ENCODE measurements around the gene IRAK3. TPM values are rescaled to one million over a fixed set of nuclear protein-coding genes. Genes with fewer than 3 reads are reported as not detected.
A peak's percentile ranks its signal among the peaks of the same experiment; 100 is the strongest.
"Not testable (repeated sequence)": the region's sequence is repeated elsewhere in the genome, so short reads cannot be mapped to it uniquely, and the experiment has no call there.

The IRAK3 gene
- total RNA-seq, 2 donors from 2014 or later: 11.9 to 16.7 TPM

DNA sequence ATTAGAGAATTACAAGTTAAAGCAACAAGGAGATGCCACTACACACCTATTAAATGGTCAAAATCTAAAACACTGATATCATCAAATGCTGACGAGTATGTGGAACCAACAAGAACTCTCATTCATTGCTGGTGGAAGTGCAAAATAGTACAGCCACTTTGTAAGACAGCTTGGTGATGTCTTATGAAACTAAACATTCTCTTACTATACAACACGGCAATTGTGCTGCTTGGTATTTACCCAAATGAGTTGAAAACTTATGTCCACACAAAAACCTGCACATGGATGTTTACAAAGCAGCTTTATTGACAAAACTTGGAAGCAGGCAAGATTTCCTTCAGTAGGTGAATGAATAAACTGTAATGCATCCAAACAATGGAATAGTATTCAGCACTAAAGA lies 22.5 kb upstream of the IRAK3 start:
- DNase-seq: no peak
- intact Hi-C loops (cut with DNase I): loop anchor here in 1 of 2 donors (10.0 kb wide), 1 partner anchor 138 kb away; the partner anchor contains the start of gene HELB
- ATAC-seq: no peak

DNA sequence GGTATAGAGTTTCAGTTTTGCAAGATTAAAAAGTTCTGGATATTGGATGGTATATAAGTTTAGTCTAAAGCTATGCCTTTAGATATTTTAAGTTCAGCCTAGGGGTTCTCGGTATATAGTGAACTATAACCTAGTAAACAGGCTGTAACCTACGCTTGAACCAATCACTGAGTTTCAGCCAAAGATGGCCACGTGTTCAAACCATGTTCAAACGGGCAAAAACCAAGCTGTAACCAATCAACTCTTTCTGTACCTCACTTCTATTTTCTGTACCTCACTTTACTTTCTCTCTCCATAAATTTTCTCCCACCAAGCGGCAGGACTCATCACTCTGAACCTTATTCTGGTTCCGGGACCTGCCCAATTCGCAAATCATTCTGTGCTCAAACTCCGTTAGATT lies 20.6 kb upstream of the IRAK3 start:
- ATAC-seq (no peak), DNase-seq (no peak)
- intact Hi-C loops (cut with DNase I): loop anchor here in 1 of 2 donors (10.0 kb wide), 1 partner anchor 136 kb away; the partner anchor contains the start of gene HELB

DNA sequence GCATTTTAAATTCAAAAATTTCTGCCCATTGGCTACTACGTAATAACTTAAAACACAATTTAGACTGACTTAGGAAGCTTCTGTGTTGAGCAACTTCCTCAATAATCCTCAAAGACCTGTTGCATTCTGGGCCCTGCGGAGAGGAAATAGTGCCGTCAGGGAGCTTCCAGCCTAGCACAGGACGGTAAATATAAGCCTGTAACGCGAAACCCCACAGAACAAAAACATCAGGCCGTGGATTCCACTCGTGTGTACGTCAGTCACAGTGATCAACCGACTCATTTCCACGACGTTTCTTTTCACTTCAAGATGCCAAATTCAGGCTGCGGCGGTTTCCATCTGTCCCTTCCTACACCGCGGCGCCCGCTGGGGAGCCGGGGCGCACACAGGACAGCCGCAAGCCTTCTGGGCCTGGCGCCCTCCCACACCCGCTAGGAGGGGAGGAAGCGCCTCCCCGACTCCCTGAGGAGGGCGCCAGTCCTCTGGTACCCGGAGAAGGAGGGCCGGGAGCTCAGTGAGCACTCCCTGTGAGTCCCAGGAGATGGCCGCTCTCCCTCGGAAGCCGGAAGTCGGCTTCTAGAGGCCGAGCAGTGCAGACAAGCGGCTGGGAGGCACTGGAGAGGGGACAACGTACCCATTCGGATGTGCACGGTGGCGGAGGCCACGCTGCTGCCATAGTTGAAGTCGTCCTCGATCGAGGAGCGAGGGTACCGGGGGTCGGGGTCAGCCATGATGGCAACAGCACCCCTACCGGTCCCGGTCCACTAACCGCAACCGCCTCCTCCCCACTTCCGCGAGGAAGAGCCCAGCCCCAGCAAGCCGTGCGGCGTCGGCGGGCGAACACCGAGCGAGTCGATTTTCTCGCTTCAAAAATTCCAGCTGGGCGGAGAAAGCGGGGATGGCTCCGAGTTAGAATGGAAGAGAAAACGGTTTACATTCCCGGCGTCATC lies 19.5 kb upstream of the IRAK3 start, which contains the start of gene TMBIM4:
TMBIM4 (minus strand) TSS at position 776 of the 950 bp plus-strand sequence; CDS start at position 731, 45 bp downstream.
- DNase-seq: peak; percentile 92
- intact Hi-C loops (cut with DNase I): loop anchor here (10.0 kb wide), 2 partner anchors 65 to 135 kb away; partner anchors contain the start of gene HELB (in 1 of the 2)
- ATAC-seq: peak; percentile 97

DNA sequence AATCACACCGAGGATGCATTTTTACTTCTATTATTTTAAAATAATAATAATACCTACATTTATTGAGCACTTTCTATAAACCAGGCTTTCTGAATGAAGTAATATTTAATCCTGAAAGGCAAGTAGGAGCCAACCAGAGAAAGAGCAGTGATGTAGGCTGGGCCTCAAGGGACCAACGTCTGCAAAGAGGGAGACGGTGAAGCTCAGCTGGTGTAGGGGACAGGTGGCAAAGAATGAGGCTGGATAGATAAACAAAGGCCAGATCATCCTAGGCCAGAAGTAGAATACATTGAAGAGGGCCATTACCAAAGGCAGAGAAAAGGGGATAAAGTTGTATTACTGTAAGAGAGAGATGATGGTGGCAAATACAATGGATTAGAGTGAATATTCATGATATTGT lies 18.4 kb upstream of the IRAK3 start:
- intact Hi-C loops (cut with DNase I): loop anchor here in 1 of 2 donors (10.0 kb wide), 1 partner anchor 64 kb away; no protein-coding TSS in a partner anchor
- no peak for ATAC-seq

DNA sequence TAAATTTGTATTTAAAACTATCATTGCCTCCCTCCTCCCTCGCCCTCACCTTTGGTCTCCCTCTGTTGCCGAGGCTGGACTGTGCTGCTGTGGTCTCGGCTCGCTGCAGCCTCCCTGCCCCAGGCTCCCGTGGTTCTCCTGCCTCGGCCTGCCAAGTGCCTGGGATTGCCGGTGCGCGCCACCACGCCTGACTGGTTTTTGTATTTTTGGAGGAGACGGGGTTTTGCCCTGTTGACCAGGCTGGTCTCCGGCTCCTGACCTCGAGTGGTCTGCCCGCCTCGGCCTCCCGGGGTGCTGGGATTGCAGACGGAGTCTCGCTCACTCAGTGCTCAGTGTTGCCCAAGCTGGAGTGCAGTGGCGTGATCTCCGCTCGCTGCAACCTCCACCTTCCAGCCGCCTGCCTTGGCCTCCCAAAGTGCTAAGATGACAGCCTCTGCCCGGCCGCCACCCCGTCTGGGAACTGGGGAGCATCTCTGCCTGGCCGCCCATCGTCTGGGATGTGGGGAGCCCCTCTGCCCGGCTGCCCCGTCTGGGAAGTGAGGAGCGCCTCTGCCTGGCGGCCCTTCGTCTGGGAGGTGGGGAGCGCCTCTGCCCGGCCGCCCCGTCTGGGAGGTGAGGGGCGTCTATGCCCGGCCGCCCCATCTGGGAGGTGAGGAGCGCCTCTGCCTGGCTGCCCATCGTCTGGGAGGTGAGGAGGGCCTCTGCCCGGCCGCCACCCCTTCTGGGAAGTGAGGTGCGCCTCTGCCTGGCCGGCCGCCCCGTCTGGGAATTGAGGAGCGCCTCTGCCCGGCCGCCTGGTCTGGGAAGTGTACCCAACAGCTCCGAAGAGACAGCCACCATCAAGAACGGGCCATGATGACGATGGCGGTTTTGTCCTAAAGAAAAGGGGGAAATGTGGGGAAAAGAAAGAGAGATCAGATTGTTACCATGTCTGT lies 14.4 kb upstream of the IRAK3 start:
- intact Hi-C loops (cut with DNase I): loop anchor here in 1 of 2 donors (10.0 kb wide), 1 partner anchor 60 kb away; no protein-coding TSS in a partner anchor
- not testable (repeated sequence) for DNase-seq, ATAC-seq

More for the DNA sequence above, 18.4 kb upstream of the IRAK3 start:
- DNase-seq: no peak

DNA sequence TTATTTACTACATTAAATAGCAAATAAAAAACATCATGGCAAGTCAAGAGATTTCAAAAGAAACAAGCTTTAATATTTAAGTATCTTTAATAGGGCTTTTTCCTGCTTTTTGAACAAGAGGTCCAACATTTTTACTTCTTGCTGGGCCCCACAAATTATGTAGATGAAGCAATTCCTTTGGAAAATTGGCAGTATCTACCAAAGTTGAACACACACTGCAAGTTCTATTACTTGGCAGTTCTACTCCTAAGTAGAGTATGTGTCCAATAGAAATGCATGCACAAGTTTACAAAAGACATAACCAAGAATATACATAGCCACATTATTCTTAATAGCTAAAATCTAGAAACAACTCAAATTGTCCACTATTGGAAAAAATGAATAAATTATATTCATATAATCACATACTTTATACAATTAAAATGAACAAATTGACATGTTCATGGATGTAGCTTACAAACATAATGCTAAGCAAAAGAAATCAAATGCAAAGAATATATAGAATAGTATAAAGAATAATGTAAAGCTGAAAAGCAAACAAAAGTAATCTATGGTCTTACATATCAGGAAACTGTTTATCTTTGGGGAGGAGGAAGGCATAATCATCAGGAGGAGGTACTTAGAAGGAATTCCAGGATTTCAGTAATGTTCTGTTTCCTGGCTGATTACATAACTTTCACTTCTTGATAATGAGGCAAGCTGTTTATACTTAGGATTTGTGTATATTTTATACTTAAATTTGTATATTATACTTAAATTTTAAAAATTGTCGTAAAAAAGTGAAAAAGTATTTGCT lies 12.7 kb upstream of the IRAK3 start:
- ATAC-seq: peak; percentile 57 to 68
- intact Hi-C loops (cut with DNase I): loop anchor here in 1 of 2 donors (10.0 kb wide), 1 partner anchor 58 kb away; no protein-coding TSS in a partner anchor
- no peak for DNase-seq

DNA sequence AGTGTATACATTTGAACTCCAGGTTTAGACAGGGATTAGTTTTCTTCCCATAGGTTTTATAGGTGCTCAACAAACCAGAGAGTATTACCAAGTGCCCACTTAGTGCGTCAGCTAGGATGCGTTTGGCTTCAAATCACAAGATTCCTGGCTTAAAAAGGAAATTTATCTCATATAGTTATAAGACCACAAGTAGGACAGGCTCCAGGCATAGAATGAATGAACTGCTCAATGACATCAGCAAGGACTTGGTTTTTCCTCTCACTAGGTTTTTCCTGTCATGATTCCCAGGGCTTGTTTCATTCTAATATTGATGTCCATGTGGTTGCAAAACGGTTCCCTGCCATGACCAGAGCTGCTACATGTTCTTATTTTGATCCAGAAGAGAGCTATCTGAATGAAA lies 6.1 kb upstream of the IRAK3 start:
- DNase-seq (no peak), ATAC-seq (no peak)
- intact Hi-C loops (cut with DNase I): no loop called here

DNA sequence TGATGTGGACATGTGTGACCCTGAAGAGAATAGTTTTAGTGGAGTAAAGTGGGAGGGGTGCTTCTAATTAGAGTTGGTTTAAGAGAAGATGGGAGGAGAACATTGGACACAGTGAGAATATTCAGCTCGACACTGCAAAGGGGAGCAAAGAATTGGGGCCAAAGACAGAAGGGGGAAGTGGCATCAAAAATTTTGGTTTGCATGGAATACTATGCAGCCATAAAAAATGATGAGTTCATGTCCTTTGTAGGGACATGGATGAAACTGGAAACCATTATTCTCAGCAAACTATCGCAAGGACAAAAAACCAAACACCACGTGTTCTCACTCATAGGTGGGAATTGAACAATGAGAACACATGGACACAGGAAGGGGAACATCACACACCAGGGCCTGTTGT lies 4.2 kb upstream of the IRAK3 start:
- DNase-seq; ATAC-seq; intact Hi-C loops (cut with DNase I): not testable (repeated sequence)

DNA sequence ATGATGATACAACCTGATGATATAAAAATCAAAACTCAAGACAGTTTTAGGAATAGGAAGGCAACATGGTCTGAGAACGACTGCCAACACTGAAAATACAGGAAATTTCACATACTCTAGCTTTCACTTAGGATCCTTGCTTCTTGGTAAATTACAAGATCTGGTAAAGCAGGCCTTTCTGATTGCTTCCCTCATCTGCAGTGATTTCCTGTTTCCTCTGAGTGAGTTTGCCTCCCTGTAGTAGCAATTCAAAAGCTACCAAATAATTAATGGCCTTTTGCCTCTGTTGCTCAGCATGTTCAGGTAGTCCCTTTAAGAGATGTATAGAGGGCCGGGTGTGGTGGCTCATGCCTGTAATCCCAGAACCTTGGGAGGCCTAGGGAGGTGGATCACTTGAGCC lies 2.0 kb upstream of the IRAK3 start:
- intact Hi-C loops (cut with DNase I): no loop called here
- no peak for ATAC-seq
- no peak for DNase-seq

DNA sequence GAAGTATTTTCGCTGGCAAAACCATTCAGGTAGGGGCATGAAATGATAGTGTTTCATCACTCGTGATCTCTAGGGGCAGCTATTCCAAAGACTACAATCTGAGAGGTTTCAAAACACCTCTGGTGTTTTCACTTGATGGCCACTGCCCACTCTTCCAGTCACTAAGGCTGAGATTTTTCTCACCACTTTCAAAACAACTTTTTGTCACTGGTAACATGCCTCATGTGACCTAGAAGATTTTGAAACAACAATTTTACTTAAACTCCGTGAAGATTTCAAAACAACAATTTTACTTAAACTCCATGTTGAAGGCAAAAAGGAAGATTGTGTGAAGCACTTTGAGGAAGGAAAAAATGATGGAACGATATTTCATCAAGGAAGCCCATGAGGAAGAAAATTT lies 1.2 kb upstream of the IRAK3 start:
- intact Hi-C loops (cut with DNase I): no loop called here
- DNase-seq: no peak
- ATAC-seq: no peak

DNA sequence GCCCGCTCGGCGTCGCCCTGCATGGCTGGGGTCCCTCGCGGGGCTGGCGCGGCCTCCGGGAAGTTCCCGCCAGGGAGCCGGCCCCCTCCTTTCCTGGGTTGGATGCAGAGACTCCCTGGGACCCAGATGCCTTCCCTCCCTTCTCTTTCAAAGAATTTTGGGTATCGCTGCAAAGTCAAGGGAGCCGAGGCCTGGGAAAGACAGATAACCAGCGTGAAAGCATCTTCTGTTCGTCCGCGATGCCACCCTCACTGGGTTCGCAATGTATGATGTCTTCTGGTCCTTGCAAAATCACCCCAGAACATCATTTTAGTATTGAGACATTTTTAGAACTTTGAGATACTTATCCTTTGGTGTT lies 451 bp downstream of the IRAK3 start:
- no peak for DNase-seq
- intact Hi-C loops (cut with DNase I): no loop called here
- ATAC-seq: no peak

DNA sequence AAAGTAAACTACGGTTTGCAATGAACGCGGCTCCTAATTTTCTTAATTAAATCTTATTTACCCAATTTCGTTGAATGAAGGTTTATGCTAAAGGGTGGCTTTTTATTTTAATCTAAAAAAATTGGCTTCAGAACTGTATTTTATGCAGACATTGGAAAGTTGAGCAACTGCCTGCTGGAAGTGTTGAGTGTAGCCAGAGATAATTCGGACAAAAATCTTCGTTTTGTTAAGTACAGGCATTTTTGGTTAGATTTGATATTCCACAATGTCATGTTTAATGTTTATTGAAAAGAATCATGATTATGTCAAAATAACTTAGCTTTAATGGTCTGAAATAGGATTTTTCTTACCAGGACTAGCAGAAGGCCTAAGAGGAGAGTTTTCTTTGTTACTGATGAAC lies 875 bp downstream of the IRAK3 start:
- DNase-seq (no peak), ATAC-seq (no peak)
- intact Hi-C loops (cut with DNase I): no loop called here

DNA sequence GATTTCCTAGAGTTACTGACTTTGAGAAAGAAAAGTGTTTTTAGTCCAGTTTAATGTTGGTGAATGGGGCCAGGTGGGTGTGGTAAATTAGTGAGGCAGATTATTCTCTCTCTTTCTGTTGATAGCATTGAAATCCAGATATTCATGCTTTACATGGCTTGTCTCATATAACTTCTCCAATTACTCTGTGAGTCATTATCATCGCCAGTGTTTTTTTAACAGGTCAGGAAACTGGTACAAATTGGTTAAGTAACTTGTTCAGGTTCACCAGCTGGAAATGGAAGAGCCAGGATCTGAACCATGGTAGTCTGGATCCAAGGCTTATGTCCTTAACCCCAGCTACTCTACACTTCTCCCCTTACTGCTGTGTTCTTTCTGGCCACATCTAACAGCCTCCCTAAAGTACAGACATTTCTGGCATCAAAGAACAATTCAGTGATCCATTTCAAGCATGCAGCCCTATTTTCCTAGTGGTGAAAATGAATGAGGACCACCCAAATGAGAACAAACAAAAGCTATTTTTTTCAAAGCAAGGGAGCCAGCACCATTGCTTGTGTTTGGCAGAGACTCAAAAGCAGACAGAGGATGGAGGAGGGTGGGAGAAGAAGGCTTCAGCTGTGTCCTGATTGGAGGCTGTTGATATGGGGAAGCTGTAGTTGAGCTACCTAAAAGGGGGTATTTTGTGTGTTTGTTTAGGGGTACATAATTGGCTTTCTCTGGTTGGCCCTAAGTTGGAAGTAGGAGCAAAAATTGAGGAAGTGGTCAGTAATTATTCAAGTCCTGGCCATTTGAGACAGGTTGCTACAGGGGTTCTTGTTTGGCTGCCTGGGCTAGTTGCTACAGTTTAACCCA lies 1.7 kb downstream of the IRAK3 start:
- ATAC-seq (peak in 1 of 2 donors; percentile 24), DNase-seq (no peak)
- intact Hi-C loops (cut with DNase I): no loop called here

DNA sequence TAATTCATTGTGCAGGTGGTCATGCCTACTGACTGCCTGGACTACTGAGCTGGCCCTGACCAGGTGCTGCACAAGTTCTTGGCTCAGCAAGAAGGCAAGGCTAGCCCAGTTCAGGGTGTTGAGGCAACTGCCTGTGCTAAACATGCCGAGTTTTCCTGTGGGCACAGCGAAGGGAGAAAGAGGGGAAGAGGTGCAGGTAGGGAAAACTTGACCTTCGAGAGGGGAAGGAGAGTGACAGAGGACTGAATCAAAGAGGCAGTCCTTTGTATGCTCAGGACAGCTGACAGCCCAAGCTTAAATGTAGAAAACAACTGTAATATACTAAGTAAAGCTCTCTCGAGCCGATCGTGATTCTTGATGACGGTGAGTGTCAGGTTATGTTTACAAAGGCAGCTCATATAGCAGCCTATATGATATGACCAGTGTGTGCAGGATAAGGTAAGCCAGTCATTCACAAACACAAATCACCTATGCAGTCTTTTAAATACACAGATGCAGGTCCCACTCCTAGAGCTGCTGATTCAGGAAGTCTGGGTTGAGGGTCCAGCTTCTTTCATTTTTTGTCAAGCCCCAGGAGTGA lies 2.6 kb downstream of the IRAK3 start:
- intact Hi-C loops (cut with DNase I): no loop called here
- DNase-seq: no peak
- ATAC-seq: no peak

DNA sequence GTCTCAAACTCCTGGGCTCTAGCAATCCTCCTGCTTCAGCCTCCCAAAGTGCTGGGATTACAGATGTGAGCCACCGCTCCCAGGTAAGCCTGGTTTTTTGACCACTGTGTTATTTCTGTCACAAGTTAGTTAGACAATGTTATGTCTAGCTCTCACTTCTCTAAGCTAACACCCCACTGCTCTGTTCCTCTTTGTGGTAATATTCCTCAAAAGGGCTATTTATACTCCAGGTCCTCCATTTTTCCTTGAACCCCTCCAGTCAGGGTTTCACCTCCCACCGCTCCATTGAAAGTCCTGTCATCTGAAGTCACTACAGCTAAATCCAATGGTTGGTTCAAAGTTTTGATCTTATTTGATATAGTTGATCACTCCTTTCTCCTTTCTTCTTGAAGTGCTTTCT lies 5.1 kb downstream of the IRAK3 start:
- intact Hi-C loops (cut with DNase I): no loop called here
- DNase-seq (no peak), ATAC-seq (no peak)

DNA sequence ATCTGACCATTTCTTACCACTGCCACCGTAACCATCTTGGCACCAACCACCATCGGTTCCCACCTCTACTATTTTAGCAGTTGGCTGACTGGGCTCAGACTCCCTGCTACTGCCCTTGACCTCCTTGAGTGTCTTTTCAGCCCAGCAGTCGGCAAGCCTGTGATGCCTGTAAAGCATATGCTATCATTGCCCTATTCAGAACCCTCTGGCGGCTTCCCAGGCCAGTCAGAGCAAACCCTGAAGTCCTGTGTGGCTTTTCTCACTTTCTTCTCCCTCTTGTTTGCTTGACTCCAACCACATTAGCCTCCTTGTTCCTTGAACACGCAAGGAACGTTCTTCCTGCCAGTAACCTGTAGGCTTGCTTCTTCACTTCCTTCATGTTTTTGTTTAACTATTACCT lies 6.2 kb downstream of the IRAK3 start:
- ATAC-seq (no peak), DNase-seq (no peak)
- intact Hi-C loops (cut with DNase I): no loop called here

DNA sequence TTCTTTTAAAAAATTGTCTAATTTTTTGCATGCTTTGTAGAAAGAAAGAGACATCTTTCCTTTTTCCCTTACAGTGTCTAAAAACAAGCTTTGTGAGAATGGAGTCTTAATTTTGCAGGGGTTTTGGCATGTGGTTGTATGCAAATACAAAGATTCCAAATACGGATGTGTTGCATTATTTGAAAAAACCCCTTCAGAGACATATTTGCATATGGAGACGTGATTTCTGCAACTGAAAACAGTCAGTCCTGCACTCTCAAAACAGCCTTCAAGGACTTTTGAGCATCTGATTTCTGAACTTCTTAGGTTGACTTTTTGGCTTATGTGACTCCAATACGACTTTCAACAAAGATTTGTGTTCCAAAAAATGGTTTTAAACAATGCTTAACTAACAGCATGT lies 7.8 kb downstream of the IRAK3 start:
- peak in 1 of 2 donors; percentile 60 for ATAC-seq
- no peak for DNase-seq
- intact Hi-C loops (cut with DNase I): no loop called here

Measured in left cardiac atrium (tissue), 4 donors.